Large intestine (tissue), 3 donors: ENCODE results near the gene TXNL4B. TPM values are rescaled to one million over a fixed set of nuclear protein-coding genes. Genes with fewer than 3 reads are reported as not detected.

Experiments used
- DNase-seq, 2 donors: peaks; one replicate each; pipeline versions ENCODE4 v3.0.0 to v3.0.0-alpha.2; 2013
- H3K27ac ChIP-seq: one replicate; pipeline ENCODE4 v1.5.1; 2013; ENCODE audit warnings: low read length
- H3K27me3 ChIP-seq: 2 replicates; pipeline ENCODE4 v1.6.1; 2013; ENCODE audit warnings: low read length; ENCODE audit not compliant: control insufficient read depth, insufficient read depth
- H3K36me3 ChIP-seq: 2 replicates; pipeline ENCODE4 v1.6.1; 2013; ENCODE audit warnings: low read length; ENCODE audit not compliant: control insufficient read depth, insufficient read depth
- H3K4me1 ChIP-seq: one replicate; pipeline ENCODE4 v1.6.1; 2013; ENCODE audit warnings: low read length; ENCODE audit not compliant: control insufficient read depth, insufficient read depth
- H3K4me3 ChIP-seq: one replicate; pipeline ENCODE4 v1.5.1; 2013; ENCODE audit warnings: low read length
- H3K9me3 ChIP-seq: one replicate; pipeline ENCODE4 v1.6.1; 2013; ENCODE audit warnings: mild to moderate bottlenecking, low read depth, low read length, moderate library complexity; ENCODE audit not compliant: control insufficient read depth
- WGBS: methylation state at CpG from one replicate; pipeline ENCODE4 v1.1.5; 2013; ENCODE audit warnings: low lambda C conversion rate; ENCODE audit not compliant: insufficient coverage; 5-methylcytosine and 5-hydroxymethylcytosine counted together
- polyA plus RNA-seq: library from polyadenylated mRNA; unstranded; fragments of 120-200 nt; gene quantifications from one replicate; pipeline ENCODE4 v1.2.1, GENCODE V29; 2013

TXNL4B gene
- polyA plus RNA-seq, 1 donor, result 18.9 TPM

GRCh38 chr16:72104905-72105304 is 11.5 kb upstream of the TXNL4B start:
- Histone ChIP-seq H3K36me3 (peaks cover 97% of the 10 kb centered on the region), H3K4me1 (no peaks in the 10 kb centered on the region)
- no CpG with 5 or more reads among the region's 9 CpGs for WGBS

DNA sequence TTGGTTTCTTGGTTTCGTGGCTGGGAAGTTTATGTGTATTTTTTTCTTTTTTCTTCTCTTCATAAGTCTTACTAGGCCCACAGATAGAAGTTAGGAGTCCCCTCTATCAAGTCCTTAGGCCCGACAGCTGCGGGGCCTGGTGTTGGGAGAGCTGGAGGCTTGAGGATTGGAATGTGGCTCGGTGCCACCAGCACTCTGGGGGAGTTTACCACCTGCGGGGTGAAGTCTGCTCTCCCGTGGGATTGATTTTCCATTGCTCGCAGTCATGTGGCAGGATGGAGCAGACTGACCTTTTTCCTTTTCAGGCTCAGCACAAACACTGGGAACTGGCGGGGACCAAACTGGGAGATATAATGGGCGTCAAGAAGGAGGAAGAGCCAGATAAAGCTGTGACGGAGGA is 7.8 kb upstream of the TXNL4B start:
- H3K4me1 ChIP-seq, result no peaks in the 10 kb centered on the region
- no peak for DNase-seq
- H3K9me3 ChIP-seq, result no peaks in the 10 kb centered on the region
- H3K36me3 ChIP-seq, result peaks cover 96% of the 10 kb centered on the region
- 100% methylated on average over 1 of the region's 10 CpGs for WGBS
- no peak overlapping the region for H3K27ac ChIP-seq
- H3K4me3 ChIP-seq, result no peak overlapping the region
- H3K27me3 ChIP-seq, result no peaks in the 10 kb centered on the region

More at GRCh38 chr16:72104905-72105304, 11.5 kb upstream of the TXNL4B start:
- Histone ChIP-seq H3K4me3 (no peak overlapping the region), H3K9me3 (no peaks in the 10 kb centered on the region), H3K27me3 (no peaks in the 10 kb centered on the region), H3K27ac (no peak overlapping the region)
- DNase-seq, result no peak

GRCh38 chr16:72099377-72099818 is 6.0 kb upstream of the TXNL4B start:
- H3K36me3 ChIP-seq, result peaks cover 80% of the 10 kb centered on the region
- H3K4me1 ChIP-seq, result peaks cover 6% of the 10 kb centered on the region
- H3K9me3 ChIP-seq, result no peaks in the 10 kb centered on the region
- no CpG with 5 or more reads among the region's 12 CpGs for WGBS
- DNase-seq, result peak; percentile 33 to 41
- no peak overlapping the region for H3K4me3 ChIP-seq
- no peak overlapping the region for H3K27ac ChIP-seq
- no peaks in the 10 kb centered on the region for H3K27me3 ChIP-seq

DNA sequence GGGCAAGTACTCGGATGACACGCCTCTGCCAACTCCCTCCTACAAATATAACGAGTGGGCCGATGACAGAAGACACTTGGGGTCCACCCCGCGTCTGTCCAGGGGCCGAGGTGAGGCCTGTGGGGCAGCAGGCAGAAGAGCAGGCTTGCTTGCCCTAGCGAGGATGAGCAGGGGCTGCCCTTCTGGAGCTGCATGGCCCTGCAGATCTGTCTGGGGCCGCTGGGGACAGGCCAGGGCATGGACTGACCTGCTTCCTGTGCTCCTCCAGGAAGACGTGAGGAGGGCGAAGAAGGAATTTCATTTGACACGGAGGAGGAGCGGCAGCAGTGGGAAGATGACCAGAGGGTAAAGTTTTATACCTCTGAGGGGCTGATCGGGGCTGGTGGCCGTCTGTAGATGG is 5.5 kb upstream of the TXNL4B start:
- Histone ChIP-seq H3K9me3 (no peaks in the 10 kb centered on the region), H3K27ac (no peak overlapping the region), H3K4me1 (peaks cover 6% of the 10 kb centered on the region), H3K27me3 (no peaks in the 10 kb centered on the region), H3K4me3 (no peak overlapping the region), H3K36me3 (peaks cover 76% of the 10 kb centered on the region)
- DNase-seq, result no peak
- WGBS, result no CpG with 5 or more reads among the region's 15 CpGs

GRCh38 chr16:72094266-72094610 is 818 bp upstream of the TXNL4B start:
- peaks cover 8% of the 10 kb centered on the region for H3K4me1 ChIP-seq
- H3K27me3 ChIP-seq, result no peaks in the 10 kb centered on the region
- H3K9me3 ChIP-seq, result no peaks in the 10 kb centered on the region
- DNase-seq, result peak in 1 of 2 donors; percentile 6
- H3K36me3 ChIP-seq, result peaks cover 43% of the 10 kb centered on the region
- H3K4me3 ChIP-seq, result peak overlapping the region; percentile 97
- peak overlapping the region; percentile 85 for H3K27ac ChIP-seq
- no CpG with 5 or more reads among the region's 11 CpGs for WGBS

GRCh38 chr16:72092832-72093447 is 480 bp downstream of the TXNL4B start:
- Histone ChIP-seq H3K4me3 (peak overlapping the region; percentile 97), H3K4me1 (peaks cover 8% of the 10 kb centered on the region), H3K27ac (peak overlapping the region; percentile 86), H3K27me3 (no peaks in the 10 kb centered on the region), H3K36me3 (peaks cover 42% of the 10 kb centered on the region), H3K9me3 (no peaks in the 10 kb centered on the region)
- peak in 1 of 2 donors; percentile 44 for DNase-seq
- no CpG with 5 or more reads among the region's 22 CpGs for WGBS

DNA sequence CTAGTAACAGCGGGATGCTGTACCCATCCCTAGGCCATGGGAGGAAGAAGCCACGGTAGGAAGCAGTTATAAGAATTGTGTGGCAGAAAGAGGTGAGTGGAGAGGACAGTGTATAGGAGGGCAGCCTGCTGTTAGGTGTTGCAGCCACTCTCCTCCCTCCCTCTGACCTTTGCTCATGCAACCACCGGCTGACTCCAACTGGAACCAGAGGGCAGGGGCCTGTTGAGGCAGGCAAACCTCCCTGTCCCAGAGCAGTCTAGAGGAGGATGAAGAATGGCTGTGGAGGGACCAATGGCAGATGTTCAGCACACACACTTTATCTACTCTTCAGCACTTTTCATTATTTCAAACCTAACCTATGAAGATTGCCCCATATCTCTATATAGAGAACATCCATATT is 2.2 kb downstream of the TXNL4B start:
- DNase-seq, result peak; percentile 20 to 63
- WGBS, result no CpG with 5 or more reads among the region's 3 CpGs
- H3K4me3 ChIP-seq, result no peak overlapping the region
- peaks cover 8% of the 10 kb centered on the region for H3K4me1 ChIP-seq
- no peaks in the 10 kb centered on the region for H3K27me3 ChIP-seq
- peak overlapping the region; percentile 15 for H3K27ac ChIP-seq
- H3K36me3 ChIP-seq, result peaks cover 38% of the 10 kb centered on the region
- no peaks in the 10 kb centered on the region for H3K9me3 ChIP-seq

GRCh38 chr16:72085002-72085401 is 8.4 kb downstream of the TXNL4B start:
- Histone ChIP-seq H3K27me3 (no peaks in the 10 kb centered on the region), H3K4me3 (no peak overlapping the region)
- WGBS, result no CpG with 5 or more reads among the region's 2 CpGs

DNA sequence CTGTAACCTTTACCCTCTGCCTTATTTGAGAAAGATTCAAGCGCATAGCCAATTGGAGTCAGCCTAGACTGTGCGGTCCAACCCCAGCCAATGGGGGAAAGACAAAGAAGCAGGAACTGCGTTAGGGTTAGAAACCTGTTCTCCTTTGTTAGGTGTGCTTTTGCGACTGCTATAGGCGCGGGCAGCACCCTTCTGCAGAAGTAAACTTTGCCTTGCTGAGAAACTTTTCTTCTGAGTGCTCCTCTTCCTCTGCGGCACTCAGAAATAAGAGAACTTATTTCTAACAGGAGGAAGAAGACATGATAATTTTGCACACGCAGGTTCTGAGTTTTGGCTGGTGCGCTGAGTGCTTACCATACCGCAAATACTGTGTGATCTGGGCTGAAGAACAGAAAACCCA is 9.0 kb downstream of the TXNL4B start:
- peaks cover 42% of the 10 kb centered on the region for H3K36me3 ChIP-seq
- H3K27me3 ChIP-seq, result no peaks in the 10 kb centered on the region
- no peak overlapping the region for H3K27ac ChIP-seq
- H3K4me3 ChIP-seq, result no peak overlapping the region
- DNase-seq, result no peak
- WGBS, result 100% methylated on average over 1 of the region's 10 CpGs
- H3K4me1 ChIP-seq, result no peaks in the 10 kb centered on the region
- peaks cover 9% of the 10 kb centered on the region for H3K9me3 ChIP-seq

More at GRCh38 chr16:72085002-72085401, 8.4 kb downstream of the TXNL4B start:
- H3K9me3 ChIP-seq, result peaks cover 9% of the 10 kb centered on the region
- DNase-seq, result no peak
- H3K27ac ChIP-seq, result no peak overlapping the region
- no peaks in the 10 kb centered on the region for H3K4me1 ChIP-seq
- peaks cover 48% of the 10 kb centered on the region for H3K36me3 ChIP-seq

- peaks cover 37% of the 10 kb centered on the region for H3K36me3 ChIP-seq
- peaks cover 9% of the 10 kb centered on the region for H3K9me3 ChIP-seq
- H3K4me1 ChIP-seq, result no peaks in the 10 kb centered on the region
- no CpG with 5 or more reads among the region's 3 CpGs for WGBS
- no peak for DNase-seq
- H3K27me3 ChIP-seq, result no peaks in the 10 kb centered on the region
- no peak overlapping the region for H3K27ac ChIP-seq
- H3K4me3 ChIP-seq, result no peak overlapping the region
Observed at GRCh38 chr16:72083778-72084404, 9.5 kb downstream of the TXNL4B start.
